HG03354 (cell line): ENCODE data around the gene UBAP2L.
A peak's percentile ranks its signal among the peaks of the same experiment; 100 is the strongest.

ENCODE experiments used
- ATAC-seq: cut with Tn5 transposase; IDR thresholded peaks from one replicate; pipeline ENCODE4 v1.9.1; 2021; ENCODE audit warnings: mild to moderate bottlenecking; ENCODE audit not compliant: unreplicated experiment, poor library complexity, severe bottlenecking

The UBAP2L gene

GRCh38 chr1:154220071-154220969 lies at the start of gene UBAP2L:
Gene UBAP2L, plus strand, starts transcription at chr1:154220955. Its CDS starts 4,169 bp downstream, at chr1:154225124.
- ATAC-seq: peak; percentile 89

GRCh38 chr1:154171223-154171583 lies 49.6 kb upstream of the UBAP2L start:
- ATAC-seq: no peak

- no peak for ATAC-seq
These were observed 48.9 kb upstream of the UBAP2L start for GRCh38 chr1:154171880-154172279.

GRCh38 chr1:154174654-154175053 lies 46.1 kb upstream of the UBAP2L start:
- peak; percentile 56 for ATAC-seq

GRCh38 chr1:154176337-154176736 lies 44.4 kb upstream of the UBAP2L start:
- ATAC-seq: no peak

GRCh38 chr1:154178013-154178412 lies 42.7 kb upstream of the UBAP2L start:
- no peak for ATAC-seq

- ATAC-seq: no peak
These were observed 41.6 kb upstream of the UBAP2L start for GRCh38 chr1:154178911-154179811.

- no peak for ATAC-seq
These were observed 40.6 kb upstream of the UBAP2L start for GRCh38 chr1:154179946-154180687.

GRCh38 chr1:154181944-154182343 lies 38.8 kb upstream of the UBAP2L start:
- no peak for ATAC-seq

- ATAC-seq: peak; percentile 42
These were observed 38.3 kb upstream of the UBAP2L start for GRCh38 chr1:154182344-154183045.

- peak; percentile 83 for ATAC-seq
These were observed 37.5 kb upstream of the UBAP2L start for GRCh38 chr1:154183046-154183915.

- no peak for ATAC-seq
These were observed 34.6 kb upstream of the UBAP2L start for GRCh38 chr1:154186177-154186576.

- ATAC-seq: no peak
These were observed 33.8 kb upstream of the UBAP2L start for GRCh38 chr1:154186852-154187501.

- ATAC-seq: no peak
These were observed 30.2 kb upstream of the UBAP2L start for GRCh38 chr1:154190550-154190949.

- no peak for ATAC-seq
These were observed 28.7 kb upstream of the UBAP2L start, which contains the start of gene TPM3 for GRCh38 chr1:154191990-154192461. Gene TPM3, minus strand, starts transcription at chr1:154192100. Its CDS starts 82 bp downstream, at chr1:154192018.

- ATAC-seq: no peak
These were observed 28.3 kb upstream of the UBAP2L start for GRCh38 chr1:154192476-154192875.

GRCh38 chr1:154193821-154194220 lies 26.9 kb upstream of the UBAP2L start:
- no peak for ATAC-seq
